Hepatocyte (in vitro differentiated cells): ENCODE data around the gene CRADD. TPM values are rescaled to one million over a fixed set of nuclear protein-coding genes. Genes with fewer than 3 reads are reported as not detected.
"Not testable (repeated sequence)": the region's sequence is repeated elsewhere in the genome, so short reads cannot be mapped to it uniquely, and the experiment has no call there.

Experiments used
- DNase-seq: peaks from one replicate; pipeline ENCODE4 v3.0.0-alpha.2; 2016; ENCODE audit warnings: low spot score
- H2AFZ ChIP-seq: fragments of 200-600 bp; sonication (generic); 2 replicates; pipeline ENCODE4 v1.6.0; 2016; ENCODE audit warnings: antibody characterized with exemption, mild to moderate bottlenecking
- H3K27ac ChIP-seq: fragments of 200-600 bp; sonication (generic); 2 replicates; pipeline ENCODE4 v1.5.1; 2016; ENCODE audit warnings: mild to moderate bottlenecking
- H3K27me3 ChIP-seq: fragments of 200-600 bp; sonication (generic); 2 replicates; pipeline ENCODE4 v1.6.1; 2016
- H3K36me3 ChIP-seq: fragments of 200-600 bp; sonication (generic); replicated peaks from 2 replicates; pipeline ENCODE4 v1.5.1; 2016; ENCODE audit warnings: low read depth; ENCODE audit not compliant: insufficient read depth
- H3K4me1 ChIP-seq: fragments of 200-600 bp; sonication (generic); 2 replicates; pipeline ENCODE4 v1.5.1; 2016; ENCODE audit warnings: mild to moderate bottlenecking, moderate library complexity; ENCODE audit not compliant: insufficient read depth
- H3K4me2 ChIP-seq: fragments of 200-600 bp; sonication (generic); 2 replicates; pipeline ENCODE4 v1.6.0; 2016
- H3K4me3 ChIP-seq: fragments of 200-600 bp; sonication (generic); 2 replicates; pipeline ENCODE4 v1.5.1; 2016; ENCODE audit warnings: mild to moderate bottlenecking
- H3K79me2 ChIP-seq: fragments of 200-600 bp; sonication (generic); 2 replicates; pipeline ENCODE4 v1.6.0; 2017; ENCODE audit warnings: mild to moderate bottlenecking
- H3K9me2 ChIP-seq: fragments of 200-600 bp; sonication (generic); replicated peaks from 2 replicates; pipeline ENCODE4 v1.6.0; 2017; ENCODE audit warnings: mild to moderate bottlenecking; ENCODE audit not compliant: insufficient read depth
- H3K9me3 ChIP-seq: fragments of 200-600 bp; sonication (generic); 2 replicates; pipeline ENCODE4 v1.5.1; 2016; ENCODE audit warnings: low read depth, mild to moderate bottlenecking
- H4K20me1 ChIP-seq: fragments of 200-600 bp; sonication (generic); 2 replicates; pipeline ENCODE4 v1.6.0; 2016; ENCODE audit warnings: mild to moderate bottlenecking; ENCODE audit not compliant: insufficient read depth, poor library complexity, severe bottlenecking
- EZH2 ChIP-seq: fragments of 200-600 bp; sonication (generic); IDR thresholded peaks from 2 replicates; pipeline ENCODE4 v1.6.1; 2016; ENCODE audit warnings: antibody characterized with exemption, mild to moderate bottlenecking, borderline replicate concordance
- EZH2phosphoT487 ChIP-seq: fragments of 200-600 bp; sonication (generic); IDR thresholded peaks from one replicate; pipeline ENCODE4 v1.6.1; 2018; ENCODE audit warnings: antibody characterized with exemption, mild to moderate bottlenecking, low read depth, moderate library complexity; ENCODE audit not compliant: unreplicated experiment, severe bottlenecking
- WGBS: methylation state at CpG from one replicate; pipeline ENCODE4 v1.1.6; 2016; ENCODE audit warnings: low lambda C conversion rate; ENCODE audit errors: missing lambda C conversion rate; 5-methylcytosine and 5-hydroxymethylcytosine counted together
- polyA plus RNA-seq: library from polyadenylated mRNA; unstranded; fragments of >200 nt; fragmentation: Nextera tagmentation; extraction: Ambion mirVana; gene quantifications from 2 replicates; pipeline ENCODE4 v1.2.1, GENCODE V29; 2016
- total RNA-seq: library from RNA; depleted of rRNA; stranded (reverse); fragments of >200 nt; gene quantifications from 2 replicates; pipeline ENCODE4 v1.2.3, GENCODE V29; 2014
- TF ChIP-seq, protein P1 (sequence below): fragments of 200-600 bp; sonication (generic); IDR thresholded peaks from 2 replicates; pipeline ENCODE4 v1.5.1; 2016; ENCODE audit warnings: antibody characterized with exemption, mild to moderate bottlenecking; ENCODE audit not compliant: poor library complexity

CRADD gene
- total and polyA plus RNA-seq, 2 experiments from 2014 or later, result 19.5 to 27.3 TPM

DNA sequence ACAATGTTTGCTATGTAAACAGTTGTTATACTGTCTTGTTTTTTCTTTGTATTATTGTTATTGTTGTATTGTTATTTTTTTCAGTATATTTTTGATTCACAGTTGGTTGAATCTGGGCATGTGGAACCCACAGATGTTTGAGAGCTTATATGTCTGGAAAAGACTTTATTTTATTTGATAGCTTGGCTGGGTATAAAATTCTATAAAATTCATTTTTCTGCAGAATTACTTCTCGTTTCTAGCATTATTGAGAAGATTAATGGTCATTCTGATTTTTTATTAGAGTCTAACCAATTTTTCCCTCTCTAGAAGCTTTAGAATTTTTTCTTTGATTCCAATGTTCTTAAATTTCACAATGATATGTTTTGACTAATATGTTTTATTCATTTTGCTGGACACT, 188.6 kb downstream of the CRADD start:
- Histone ChIP-seq H3K4me2 (no peak overlapping the region), H3K4me1 (no peaks in the 10 kb centered on the region), H4K20me1 (no peaks in the 10 kb centered on the region), H3K9me2 (no peaks in the 10 kb centered on the region), H3K36me3 (no peaks in the 10 kb centered on the region), H3K4me3 (no peak overlapping the region), H3K79me2 (no peaks in the 10 kb centered on the region), H3K9me3 (peaks cover 5% of the 10 kb centered on the region), H3K27me3 (no peaks in the 10 kb centered on the region), H2AFZ (no peak overlapping the region), H3K27ac (no peak overlapping the region)
- 92% methylated on average over 1 of the region's 1 CpG for WGBS
- no peak for TF ChIP-seq EZH2
- TF ChIP-seq, protein P1, sequence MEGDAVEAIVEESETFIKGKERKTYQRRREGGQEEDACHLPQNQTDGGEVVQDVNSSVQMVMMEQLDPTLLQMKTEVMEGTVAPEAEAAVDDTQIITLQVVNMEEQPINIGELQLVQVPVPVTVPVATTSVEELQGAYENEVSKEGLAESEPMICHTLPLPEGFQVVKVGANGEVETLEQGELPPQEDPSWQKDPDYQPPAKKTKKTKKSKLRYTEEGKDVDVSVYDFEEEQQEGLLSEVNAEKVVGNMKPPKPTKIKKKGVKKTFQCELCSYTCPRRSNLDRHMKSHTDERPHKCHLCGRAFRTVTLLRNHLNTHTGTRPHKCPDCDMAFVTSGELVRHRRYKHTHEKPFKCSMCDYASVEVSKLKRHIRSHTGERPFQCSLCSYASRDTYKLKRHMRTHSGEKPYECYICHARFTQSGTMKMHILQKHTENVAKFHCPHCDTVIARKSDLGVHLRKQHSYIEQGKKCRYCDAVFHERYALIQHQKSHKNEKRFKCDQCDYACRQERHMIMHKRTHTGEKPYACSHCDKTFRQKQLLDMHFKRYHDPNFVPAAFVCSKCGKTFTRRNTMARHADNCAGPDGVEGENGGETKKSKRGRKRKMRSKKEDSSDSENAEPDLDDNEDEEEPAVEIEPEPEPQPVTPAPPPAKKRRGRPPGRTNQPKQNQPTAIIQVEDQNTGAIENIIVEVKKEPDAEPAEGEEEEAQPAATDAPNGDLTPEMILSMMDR, result no peak
- TF ChIP-seq EZH2phosphoT487, result no peak
- no peak for DNase-seq

GRCh38 chr12:93868771-93869170, 191.6 kb downstream of the CRADD start:
- H4K20me1 ChIP-seq, result no peaks in the 10 kb centered on the region
- H3K4me3 ChIP-seq, result no peak overlapping the region
- H3K9me3 ChIP-seq, result peaks cover 20% of the 10 kb centered on the region
- H3K9me2 ChIP-seq, result no peaks in the 10 kb centered on the region
- H3K4me2 ChIP-seq, result no peak overlapping the region
- TF ChIP-seq, protein P1, result no peak
- no peak for TF ChIP-seq EZH2phosphoT487
- no peak for TF ChIP-seq EZH2
- H3K4me1 ChIP-seq, result no peaks in the 10 kb centered on the region
- no peak overlapping the region for H3K27ac ChIP-seq
- no peaks in the 10 kb centered on the region for H3K79me2 ChIP-seq
- no peak for DNase-seq
- no peaks in the 10 kb centered on the region for H3K27me3 ChIP-seq
- no peak overlapping the region for H2AFZ ChIP-seq
- no peaks in the 10 kb centered on the region for H3K36me3 ChIP-seq

DNA sequence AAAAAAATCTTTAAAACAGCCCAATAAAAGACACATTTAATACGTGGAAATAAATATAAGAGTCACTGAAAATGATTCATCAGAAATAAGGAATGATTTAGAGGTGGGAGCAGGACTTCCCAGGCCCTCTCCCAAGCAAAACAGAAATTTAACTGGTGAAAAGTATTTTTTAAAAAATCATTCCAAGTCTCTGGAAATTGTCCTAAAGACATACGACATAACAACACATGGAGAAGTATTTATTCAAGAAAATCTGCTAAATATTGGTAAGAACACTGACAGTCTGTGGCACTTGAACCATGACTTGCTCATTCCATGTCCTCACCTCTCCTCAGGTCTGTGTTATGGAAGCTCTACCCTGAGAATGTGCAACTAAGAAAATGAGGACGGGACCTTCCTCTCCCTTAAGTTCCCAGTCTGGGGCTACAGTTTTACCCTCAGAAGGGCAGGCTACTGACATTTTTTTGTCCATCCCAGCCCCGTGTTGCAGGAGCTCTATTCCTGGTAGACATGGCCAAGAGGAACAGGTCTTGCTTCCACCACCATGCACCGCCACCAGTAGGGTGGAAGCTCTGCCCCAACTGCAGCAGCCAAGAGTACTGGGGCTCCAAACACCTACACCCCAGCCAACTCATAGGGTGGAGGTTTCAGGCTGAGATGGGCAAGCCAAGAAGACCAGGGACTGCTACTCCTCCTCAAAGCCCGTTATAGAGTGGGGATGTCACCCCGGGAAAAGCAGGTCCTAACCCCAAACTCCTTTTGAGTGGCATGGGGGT, 193.0 kb downstream of the CRADD start:
- Histone ChIP-seq H2AFZ (no peak overlapping the region), H3K4me2 (no peak overlapping the region), H3K9me3 (peaks cover 20% of the 10 kb centered on the region), H3K27me3 (no peaks in the 10 kb centered on the region), H3K4me3 (no peak overlapping the region), H3K36me3 (no peaks in the 10 kb centered on the region), H4K20me1 (no peaks in the 10 kb centered on the region), H3K27ac (no peak overlapping the region), H3K4me1 (no peaks in the 10 kb centered on the region), H3K79me2 (no peaks in the 10 kb centered on the region), H3K9me2 (no peaks in the 10 kb centered on the region)
- DNase-seq, result no peak
- WGBS, result 87% methylated on average over 7 of the region's 7 CpGs
- no peak for TF ChIP-seq EZH2
- TF ChIP-seq, protein P1, result no peak
- TF ChIP-seq EZH2phosphoT487, result no peak

DNA sequence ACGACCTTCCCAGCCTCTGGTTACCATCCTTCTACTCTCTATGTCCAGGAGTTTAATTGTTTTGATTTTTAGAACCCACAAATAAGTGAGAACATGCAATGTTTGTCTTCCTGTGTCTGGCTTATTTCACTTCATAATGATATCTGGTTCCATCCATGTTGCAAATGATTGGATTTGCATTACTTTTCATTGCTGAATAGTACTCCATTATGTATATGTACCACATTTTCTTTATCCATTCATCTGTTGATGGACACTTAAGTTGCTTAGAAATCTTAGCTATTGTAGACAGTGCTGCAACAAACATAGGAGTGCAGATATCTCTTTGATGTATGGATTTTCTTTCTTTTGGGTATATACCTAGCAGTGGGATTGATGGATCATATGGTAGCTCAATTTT, 194.4 kb downstream of the CRADD start:
- 84% methylated on average over 1 of the region's 1 CpG for WGBS
- not testable (repeated sequence) for H3K4me2 ChIP-seq, H3K27ac ChIP-seq, H4K20me1 ChIP-seq, H3K4me3 ChIP-seq, H3K36me3 ChIP-seq, H3K27me3 ChIP-seq, H3K79me2 ChIP-seq, DNase-seq, H2AFZ ChIP-seq, H3K9me2 ChIP-seq, H3K4me1 ChIP-seq
- H3K9me3 ChIP-seq, result peaks cover 15% of the 10 kb centered on the region
